GM18867 (cell line): ENCODE data around the gene PALLD.

Experiments
- ATAC-seq: cut with Tn5 transposase; IDR thresholded peaks from one replicate; pipeline ENCODE4 v1.9.1; 2021; ENCODE audit warnings: mild to moderate bottlenecking, moderate library complexity; ENCODE audit not compliant: unreplicated experiment

The PALLD gene

GRCh38 chr4:168857009-168857408 lies 360.2 kb downstream of the PALLD start:
- no peak for ATAC-seq

GRCh38 chr4:168857546-168858314 lies 360.9 kb downstream of the PALLD start:
- no peak for ATAC-seq

DNA sequence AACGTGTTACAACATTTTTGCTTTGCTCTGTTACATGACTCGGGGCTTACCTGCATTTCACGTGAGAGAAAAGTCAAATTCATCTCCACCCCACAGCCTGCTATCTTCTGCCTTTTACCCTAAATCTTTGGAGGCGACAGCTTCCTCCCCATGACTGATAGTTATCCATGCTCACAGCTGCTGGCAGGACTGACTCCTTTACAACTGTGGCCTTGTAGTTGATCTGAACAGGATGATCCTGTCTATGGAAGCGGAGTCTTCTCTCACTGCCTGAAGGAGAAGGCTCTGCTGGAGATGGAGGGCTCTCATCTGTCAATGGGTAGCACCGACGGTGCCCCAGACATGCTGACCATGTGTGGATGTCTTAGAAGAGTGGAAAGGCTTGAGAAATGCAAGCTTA lies 362.2 kb downstream of the PALLD start:
- ATAC-seq = no peak

DNA sequence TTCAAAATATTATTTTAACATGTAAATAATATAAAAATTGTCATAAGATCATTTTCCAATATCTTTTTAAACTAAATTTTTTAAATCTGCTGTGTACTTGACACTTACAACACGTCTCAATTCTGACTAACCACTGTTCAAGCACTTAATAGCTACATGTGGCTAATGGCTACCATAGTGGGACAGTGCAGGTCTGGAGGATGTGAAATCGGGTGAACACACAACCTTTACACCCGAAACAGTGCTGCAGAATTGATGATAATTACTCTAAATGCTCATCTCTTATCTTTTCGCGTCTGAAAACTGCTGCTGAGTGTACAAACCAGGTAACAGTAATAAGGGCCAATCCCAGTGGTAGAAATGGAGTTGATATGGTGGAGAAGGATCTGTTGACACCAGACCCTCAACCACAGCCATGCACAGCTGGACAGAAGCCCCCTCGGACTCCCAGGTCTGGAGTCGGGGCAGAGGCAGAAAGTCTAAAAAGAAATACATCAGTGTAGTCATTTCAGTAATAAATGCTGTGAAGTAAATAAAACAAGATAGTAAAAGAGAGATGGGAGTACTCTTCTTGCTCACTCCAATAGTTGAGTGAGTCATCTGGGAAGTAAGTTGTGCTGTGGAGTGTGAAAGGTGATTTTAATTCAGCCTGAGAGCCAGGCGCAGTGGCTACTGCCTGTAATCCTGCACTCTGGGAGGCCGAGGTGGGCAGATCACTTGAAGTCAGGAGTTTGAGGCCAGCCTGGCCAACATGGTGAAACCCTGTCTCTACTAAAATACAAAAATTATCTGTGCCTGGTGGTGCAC lies 363.2 kb downstream of the PALLD start:
- ATAC-seq = peak; percentile 94

DNA sequence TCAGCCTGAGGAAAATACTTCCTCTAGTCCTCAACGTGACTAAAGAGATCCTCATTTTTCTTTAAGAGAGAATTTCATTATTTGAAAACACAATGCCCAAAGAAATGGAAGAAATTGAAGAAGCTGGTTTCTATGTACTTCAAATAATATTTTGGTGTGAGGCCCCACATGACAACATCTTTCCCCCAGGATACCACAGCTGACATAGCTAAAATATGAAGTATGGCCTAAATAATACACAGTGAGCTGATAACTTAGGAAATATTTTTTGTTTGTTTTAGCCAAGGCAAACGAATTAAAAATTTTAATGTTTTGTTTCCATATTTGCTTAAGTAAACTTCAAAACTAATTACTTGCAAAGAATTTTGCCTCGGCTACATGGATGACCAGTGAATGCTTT lies 364.0 kb downstream of the PALLD start:
- no peak for ATAC-seq

DNA sequence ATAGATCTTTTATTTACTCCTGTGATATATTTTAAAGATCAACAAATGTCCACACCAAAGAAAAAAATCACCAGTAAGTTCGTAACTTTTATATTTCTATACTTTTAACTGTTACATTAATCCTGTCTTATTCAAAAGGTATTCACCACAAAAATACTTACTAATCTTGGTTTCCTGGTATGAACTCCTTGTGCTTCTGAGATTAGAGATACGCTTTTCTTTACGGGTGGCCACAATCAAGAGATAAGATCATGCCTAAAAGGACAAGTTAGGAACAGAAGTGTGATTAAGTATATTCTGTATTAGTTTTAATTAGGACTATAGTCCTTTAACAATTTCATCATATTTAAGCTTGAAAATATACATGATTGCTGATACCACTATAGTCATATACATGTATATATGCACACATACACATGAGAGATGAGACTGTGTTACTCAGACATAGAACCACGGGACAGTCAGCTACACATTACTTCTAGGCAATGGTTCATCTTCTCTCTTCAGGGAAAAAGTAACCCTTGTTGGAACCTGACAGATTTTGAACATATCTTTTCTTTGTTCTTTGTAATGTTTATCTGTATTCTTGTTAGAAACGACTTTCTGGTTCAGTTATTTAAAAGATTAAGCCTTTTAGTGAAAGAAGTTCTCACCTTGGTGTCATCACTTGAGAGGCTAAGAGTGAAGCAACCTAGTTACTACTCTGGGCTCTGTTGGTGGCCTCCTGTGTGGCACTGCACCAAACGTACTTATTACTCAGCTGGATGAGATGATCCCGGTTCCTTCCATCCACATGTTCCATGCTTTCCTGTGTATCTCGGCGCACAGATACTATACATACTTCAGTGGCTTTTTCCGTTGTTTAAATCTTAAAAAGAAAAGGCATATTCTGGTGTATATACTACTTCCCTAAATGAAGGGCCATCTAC lies 367.1 kb downstream of the PALLD start:
- ATAC-seq = no peak

GRCh38 chr4:168864821-168865541 lies 368.1 kb downstream of the PALLD start:
- no peak for ATAC-seq

DNA sequence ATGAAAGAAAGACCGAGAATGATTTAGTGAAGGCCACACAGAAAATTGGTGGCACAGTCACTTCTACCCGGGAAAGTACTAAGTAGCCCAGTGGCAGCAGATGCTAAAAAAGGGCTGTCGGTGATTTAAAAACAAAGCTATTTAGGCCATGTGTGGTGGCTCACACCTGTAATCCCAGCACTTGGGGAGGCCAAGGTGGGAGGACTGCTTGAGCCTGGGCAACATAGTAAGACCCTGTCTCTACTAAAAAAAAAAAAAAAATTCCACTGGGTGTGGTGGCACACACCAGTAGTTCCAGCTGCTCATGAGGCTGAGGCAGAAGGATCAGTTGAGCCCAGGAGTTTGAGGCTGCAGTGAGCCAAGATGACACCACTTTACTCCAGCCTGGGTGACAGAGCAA lies 369.0 kb downstream of the PALLD start:
- no peak for ATAC-seq

DNA sequence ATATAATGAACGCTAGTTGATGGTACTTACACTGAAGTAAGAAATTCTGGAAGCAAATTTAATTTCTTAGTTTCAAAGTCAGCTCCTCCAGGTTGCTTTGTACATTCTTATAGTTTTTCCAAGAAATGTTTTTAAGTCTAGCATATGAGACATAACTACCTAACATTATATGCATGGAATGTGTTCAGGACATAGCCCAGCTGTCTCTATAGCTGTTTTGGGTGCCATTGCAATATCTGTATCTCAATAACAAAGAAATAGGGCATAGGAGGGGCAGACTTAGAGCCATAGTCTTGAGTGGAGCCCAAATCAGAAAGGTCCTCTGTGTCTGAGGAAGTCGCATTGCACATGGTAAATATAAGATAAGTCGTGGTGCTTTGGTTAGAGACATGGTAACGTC lies 369.8 kb downstream of the PALLD start:
- ATAC-seq = no peak

GRCh38 chr4:168867128-168867527 lies 370.3 kb downstream of the PALLD start:
- no peak for ATAC-seq

DNA sequence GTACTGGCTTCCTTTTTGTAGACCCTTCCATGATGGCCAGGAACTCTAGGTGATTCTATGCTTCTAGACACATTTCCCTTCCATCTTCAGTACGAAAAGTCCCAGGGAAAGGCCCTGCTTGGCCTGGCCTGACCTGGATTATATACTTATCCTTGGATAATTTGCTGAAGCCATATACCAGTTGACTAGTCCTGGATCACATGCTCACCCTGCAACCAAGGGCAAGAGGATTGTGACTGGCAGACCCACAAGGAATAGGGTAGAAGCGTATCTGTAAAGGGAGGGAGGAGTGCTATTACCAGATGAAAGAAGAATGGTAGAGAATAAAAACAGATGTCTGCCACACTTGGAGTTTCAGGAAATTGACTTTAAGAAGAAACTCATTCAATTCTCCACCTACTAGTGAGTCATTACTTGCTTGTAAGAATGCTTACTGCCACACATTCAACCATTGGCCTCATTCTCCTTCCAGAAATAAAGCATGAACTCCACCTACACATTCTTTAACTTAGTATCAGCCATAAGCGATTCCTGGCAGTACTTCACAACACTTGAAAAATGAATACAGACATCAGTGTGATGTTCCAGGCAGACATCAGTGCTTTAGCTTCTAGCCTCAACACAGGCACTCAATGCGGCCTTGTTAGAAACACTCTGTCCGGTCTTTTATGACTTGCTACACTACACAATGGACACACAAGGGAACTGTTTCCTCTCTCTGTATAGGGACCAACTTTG lies 371.4 kb downstream of the PALLD start:
- ATAC-seq = no peak

DNA sequence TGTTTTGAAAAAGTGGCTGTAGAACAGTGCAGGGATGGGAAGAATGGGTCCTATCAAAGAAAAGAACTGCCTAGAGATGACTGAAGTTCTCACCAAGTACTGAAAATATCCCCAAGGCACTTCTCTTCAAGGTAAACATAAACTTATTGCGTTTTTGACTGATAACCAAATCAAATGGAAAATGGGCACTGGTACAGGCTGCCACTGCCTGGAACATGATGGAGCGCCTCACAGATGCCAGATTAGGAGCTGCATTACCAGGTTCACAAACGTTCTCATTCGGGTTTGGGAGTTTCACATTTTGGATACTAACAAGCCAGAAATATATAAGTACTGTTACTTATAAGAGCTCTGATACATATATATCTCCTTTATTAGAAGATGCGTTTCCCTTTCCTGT lies 371.9 kb downstream of the PALLD start:
- ATAC-seq = no peak

- no peak for ATAC-seq
Measured at GRCh38 chr4:168870004-168870403, 373.2 kb downstream of the PALLD start.

- no peak for ATAC-seq
Measured at GRCh38 chr4:168871632-168872031, 374.8 kb downstream of the PALLD start.

DNA sequence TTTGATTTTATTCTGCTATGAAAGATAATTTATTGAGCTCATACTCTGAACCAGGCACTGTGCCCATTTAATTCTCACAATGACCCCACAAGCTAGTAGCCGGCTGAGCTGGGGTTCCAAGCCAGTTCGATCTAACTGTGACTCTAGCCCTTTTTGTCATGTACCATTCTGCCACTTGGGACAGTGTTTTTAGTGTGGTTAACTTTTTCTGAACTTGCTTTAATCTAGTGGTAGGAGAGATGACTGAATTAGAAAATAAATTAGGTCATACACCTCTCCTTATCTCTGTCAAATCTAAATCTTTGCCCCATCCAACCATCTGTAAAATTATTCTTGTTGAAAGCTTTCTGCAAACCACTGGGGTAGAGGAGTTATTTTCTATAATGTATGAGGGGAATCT lies 377.2 kb downstream of the PALLD start:
- no peak for ATAC-seq

DNA sequence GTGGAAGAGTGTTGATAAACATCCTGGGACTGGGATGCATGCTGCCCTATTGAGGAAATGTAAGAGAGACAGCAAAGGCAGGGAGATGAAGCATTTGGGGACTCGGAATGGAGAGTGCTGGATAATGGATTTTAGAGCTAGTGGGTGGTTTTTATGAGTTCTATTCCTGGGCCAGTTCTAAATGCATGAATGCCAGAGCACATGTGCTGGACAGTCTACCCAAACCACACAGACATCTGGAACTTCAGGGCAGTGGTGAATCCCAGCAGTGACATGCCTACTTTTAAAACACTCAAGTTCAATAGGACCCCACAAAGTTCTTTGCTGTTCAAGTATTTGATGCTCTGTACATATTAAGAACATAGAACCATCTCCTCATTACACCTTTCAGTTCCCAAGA lies 379.3 kb downstream of the PALLD start:
- no peak for ATAC-seq

DNA sequence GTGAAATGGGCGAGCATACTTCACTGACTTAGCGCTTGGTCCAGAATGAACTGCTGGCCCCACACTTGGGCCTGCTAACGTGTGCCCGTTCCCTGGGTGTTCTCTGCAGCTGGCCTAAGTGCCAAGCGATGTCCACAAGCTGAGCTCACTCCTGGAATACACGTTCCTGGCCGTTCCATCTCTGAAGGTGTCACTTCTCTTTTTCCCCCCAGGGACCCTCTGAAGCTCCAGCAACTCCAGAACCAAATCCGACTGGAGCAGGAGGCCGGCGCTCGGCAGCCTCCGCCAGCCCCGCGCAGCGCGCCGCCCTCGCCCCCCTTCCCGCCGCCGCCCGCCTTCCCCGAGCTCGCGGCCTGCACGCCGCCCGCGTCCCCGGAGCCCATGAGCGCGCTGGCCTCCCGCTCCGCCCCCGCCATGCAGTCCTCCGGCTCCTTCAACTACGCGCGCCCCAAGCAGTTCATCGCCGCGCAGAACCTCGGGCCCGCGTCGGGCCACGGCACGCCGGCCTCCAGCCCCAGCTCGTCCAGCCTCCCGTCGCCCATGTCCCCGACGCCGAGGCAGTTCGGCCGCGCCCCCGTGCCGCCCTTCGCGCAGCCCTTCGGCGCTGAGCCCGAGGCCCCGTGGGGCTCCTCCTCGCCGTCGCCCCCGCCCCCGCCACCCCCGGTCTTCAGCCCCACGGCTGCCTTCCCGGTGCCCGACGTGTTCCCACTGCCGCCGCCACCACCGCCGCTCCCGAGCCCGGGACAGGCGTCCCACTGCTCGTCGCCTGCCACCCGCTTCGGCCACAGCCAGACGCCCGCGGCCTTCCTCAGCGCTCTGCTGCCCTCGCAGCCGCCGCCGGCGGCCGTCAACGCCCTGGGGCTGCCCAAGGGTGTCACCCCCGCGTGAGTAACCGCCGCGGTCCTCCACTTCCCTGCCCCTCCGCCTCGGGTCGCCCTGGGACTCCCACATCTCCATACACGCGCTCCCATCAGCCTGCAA lies 380.9 kb downstream of the PALLD start:
- ATAC-seq = peak; percentile 39

DNA sequence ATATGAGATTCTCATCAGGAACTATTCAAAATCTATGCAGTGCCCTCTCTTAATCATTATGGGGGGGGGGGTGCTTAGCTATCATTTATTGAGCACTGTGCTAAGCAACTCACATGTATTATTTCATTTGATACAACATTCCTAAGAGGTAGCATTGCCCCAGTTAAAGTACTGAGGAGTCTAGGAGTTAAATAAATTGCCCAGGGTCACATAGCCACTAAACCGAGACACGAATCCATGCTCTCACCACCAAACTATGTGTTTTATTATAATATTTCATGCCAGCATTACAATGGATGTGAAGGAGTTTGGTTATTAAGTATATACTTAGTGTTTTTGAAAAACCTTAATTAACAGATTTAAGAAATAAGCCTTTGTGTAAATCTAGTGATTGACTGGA lies 381.8 kb downstream of the PALLD start:
- no peak for ATAC-seq

DNA sequence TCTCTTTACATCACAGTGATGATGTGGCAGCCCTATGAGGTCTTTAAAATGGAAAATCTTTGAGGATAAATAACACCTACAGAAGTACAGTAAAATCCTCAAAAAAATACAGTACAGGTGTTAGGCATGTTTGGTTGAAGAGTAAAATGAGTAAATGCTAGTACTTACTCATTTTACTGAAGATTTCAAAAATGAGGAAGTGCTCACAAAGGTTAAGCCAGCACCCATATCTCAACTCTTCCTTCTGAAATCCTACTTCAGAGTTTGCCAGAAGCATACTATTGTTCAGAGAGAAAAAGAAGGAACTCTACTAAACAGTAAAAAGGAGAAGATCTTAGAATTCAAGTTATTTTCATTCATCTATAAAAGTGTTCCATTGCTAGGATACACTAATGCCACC lies 382.3 kb downstream of the PALLD start:
- ATAC-seq = peak; percentile 37
